OCI-LY1 (cell line): Measurements from ENCODE around the gene CELF4.

Experiments used
- CTCF ChIP-seq: fragments of 200-600 bp; sonication (generic), shearing (Covaris generic); IDR thresholded peaks from 2 replicates; pipeline ENCODE4 v1.5.1; 2017; ENCODE audit warnings: mild to moderate bottlenecking, antibody characterized with exemption, low read length, moderate library complexity, mixed read lengths
- EZH2 ChIP-seq: fragments of 200-600 bp; sonication (generic), shearing (Covaris generic); IDR thresholded peaks from 2 replicates; pipeline ENCODE4 v1.8.0; 2017; ENCODE audit warnings: borderline replicate concordance, mixed run types, mild to moderate bottlenecking, antibody characterized with exemption, low read length, moderate library complexity, mixed read lengths

DNA sequence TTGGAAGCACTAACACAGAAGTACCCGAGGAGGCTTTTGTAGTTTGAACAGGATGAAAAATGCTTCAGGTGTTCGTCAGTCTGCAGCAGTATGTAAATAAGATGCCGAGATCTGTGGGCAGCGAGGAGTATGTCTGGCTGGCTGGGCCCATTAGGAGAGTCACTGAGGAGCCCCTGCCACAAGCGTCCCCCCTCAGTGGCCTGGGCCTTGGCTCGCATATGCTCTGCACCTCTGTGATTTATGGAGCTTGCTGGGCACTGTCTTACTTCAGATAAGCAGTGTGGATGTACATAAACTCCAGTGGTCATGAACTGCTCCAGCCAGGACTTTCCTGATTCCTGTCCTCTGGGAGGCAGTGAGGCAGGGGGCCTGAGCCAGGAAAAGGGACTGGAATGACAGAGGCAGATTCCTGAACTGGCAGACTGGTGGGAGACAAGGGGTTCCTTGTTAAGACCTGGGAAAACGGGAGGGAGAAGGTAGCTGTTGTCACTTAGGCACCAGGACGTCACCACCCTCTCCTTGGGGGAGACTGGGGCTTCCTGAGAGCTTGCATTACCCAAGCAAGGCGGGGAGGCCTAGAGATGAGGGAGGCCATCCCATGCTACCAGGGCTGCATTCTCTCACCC is 46.0 kb downstream of the CELF4 start:
- TF ChIP-seq CTCF (no peak), EZH2 (no peak)
